ENCODE data around the gene CATSPER4. TPM values are rescaled to one million over a fixed set of nuclear protein-coding genes. Genes with fewer than 3 reads are reported as not detected.
A peak's percentile ranks its signal among the peaks of the same experiment; 100 is the strongest.

Gene CATSPER4
- total and polyA plus RNA-seq, 2 experiments from 2014 or later = 0.31 TPM; not detected in 1

- Histone ChIP-seq H3K27ac (ENCODE audit: low read depth) (no peak overlapping the region), H3F3A (replicated peaks; ENCODE audit: low read depth) (peaks cover 9% of the 10 kb centered on the region; the same call in 1 of the 2 replicates), H3K4me1 (ENCODE audit: insufficient read depth) (peaks cover 41% of the 10 kb centered on the region), H3K79me2 (replicated peaks; ENCODE audit: insufficient read depth) (no peaks in the 10 kb centered on the region), H3K4me3 (peak overlapping the region; percentile 65), H3K4me2 (peak overlapping the region; percentile 87), H3K36me3 (ENCODE audit: insufficient read depth) (no peaks in the 10 kb centered on the region), H2AFZ (peak overlapping the region; percentile 88; the same call in 1 of the 2 replicates), H4K20me1 (replicated peaks; ENCODE audit: insufficient read depth) (no peaks in the 10 kb centered on the region), H3K9me2 (ENCODE audit: insufficient read depth) (no peaks in the 10 kb centered on the region), H3K27me3 (ENCODE audit: insufficient read depth) (peaks cover 93% of the 10 kb centered on the region)
- H3K4me1 Mint-ChIP-seq = peaks cover 48% of the 10 kb centered on the region
- H3K9me3 Mint-ChIP-seq = peaks cover 3% of the 10 kb centered on the region; the same call in 1 of the 3 replicates
- peak overlapping the region; percentile 73 for H3K4me3 Mint-ChIP-seq
- DNase-seq (ENCODE audit: low spot score) = no peak
- TF ChIP-seq EZH2 (IDR thresholded peaks at IDR 0.05; ENCODE audit: low read depth, unreplicated experiment) = peak; percentile 74
- no peak for TF ChIP-seq EZH2phosphoT487 (IDR thresholded peaks at IDR 0.05; ENCODE audit: unreplicated experiment)
- H3K27me3 Mint-ChIP-seq (ENCODE audit: insufficient read depth, low read depth, poor library complexity) = peaks cover 73% of the 10 kb centered on the region
- no peak for ATAC-seq
- H3K36me3 Mint-ChIP-seq (ENCODE audit: low read depth) = no peaks in the 10 kb centered on the region
- H3K27ac Mint-ChIP-seq = no peak overlapping the region
Measured at GRCh38 chr1:26162220-26162709, 28.1 kb upstream of the CATSPER4 start.

DNA sequence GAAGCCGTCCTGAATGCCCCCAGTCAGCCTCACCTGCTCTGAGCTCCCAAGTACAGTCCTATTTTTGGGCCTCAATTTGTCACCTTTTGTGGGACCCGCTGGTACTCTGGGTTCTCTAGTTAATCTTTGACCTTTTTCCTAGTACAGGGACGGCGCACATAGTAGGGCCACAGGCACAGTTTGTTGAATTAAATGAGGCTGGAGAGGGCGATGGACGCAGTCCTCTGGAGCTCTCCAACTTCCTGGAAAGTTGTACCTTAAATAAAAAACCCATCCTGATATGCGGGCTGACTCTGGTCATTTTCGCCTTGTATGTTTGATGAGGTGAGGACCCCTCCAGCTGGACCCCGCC, 26.7 kb upstream of the CATSPER4 start:
- H3K4me3 Mint-ChIP-seq = peak overlapping the region; percentile 57
- H3K4me1 ChIP-seq (ENCODE audit: insufficient read depth) = peaks cover 36% of the 10 kb centered on the region
- H3K4me3 ChIP-seq = peak overlapping the region; percentile 71
- H4K20me1 ChIP-seq (replicated peaks; ENCODE audit: insufficient read depth) = no peaks in the 10 kb centered on the region
- H3K27me3 Mint-ChIP-seq (ENCODE audit: insufficient read depth, low read depth, poor library complexity) = peaks cover 68% of the 10 kb centered on the region
- H3K27me3 ChIP-seq (ENCODE audit: insufficient read depth) = peaks cover 80% of the 10 kb centered on the region
- H3K36me3 Mint-ChIP-seq (ENCODE audit: low read depth) = no peaks in the 10 kb centered on the region
- peak overlapping the region; percentile 88; the same call in 1 of the 2 replicates for H2AFZ ChIP-seq
- no peaks in the 10 kb centered on the region for H3K79me2 ChIP-seq (replicated peaks; ENCODE audit: insufficient read depth)
- H3K27ac Mint-ChIP-seq = no peak overlapping the region
- H3K9me3 Mint-ChIP-seq = peaks cover 3% of the 10 kb centered on the region; the same call in 1 of the 3 replicates
- H3K4me2 ChIP-seq = peak overlapping the region; percentile 90
- H3K27ac ChIP-seq (ENCODE audit: low read depth) = no peak overlapping the region
- H3F3A ChIP-seq (replicated peaks; ENCODE audit: low read depth) = peaks cover 9% of the 10 kb centered on the region; the same call in 1 of the 2 replicates
- DNase-seq (ENCODE audit: low spot score) = no peak
- no peak for TF ChIP-seq STAT1 (IDR thresholded peaks at IDR 0.05; ENCODE audit: unreplicated experiment)
- no peak for TF ChIP-seq ZNF462 (CRISPR knock-in tag; IDR thresholded peaks at IDR 0.05)
- TF ChIP-seq, protein P1, sequence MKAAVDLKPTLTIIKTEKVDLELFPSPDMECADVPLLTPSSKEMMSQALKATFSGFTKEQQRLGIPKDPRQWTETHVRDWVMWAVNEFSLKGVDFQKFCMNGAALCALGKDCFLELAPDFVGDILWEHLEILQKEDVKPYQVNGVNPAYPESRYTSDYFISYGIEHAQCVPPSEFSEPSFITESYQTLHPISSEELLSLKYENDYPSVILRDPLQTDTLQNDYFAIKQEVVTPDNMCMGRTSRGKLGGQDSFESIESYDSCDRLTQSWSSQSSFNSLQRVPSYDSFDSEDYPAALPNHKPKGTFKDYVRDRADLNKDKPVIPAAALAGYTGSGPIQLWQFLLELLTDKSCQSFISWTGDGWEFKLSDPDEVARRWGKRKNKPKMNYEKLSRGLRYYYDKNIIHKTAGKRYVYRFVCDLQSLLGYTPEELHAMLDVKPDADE (IDR thresholded peaks at IDR 0.05) = no peak
- TF ChIP-seq EZH2 (IDR thresholded peaks at IDR 0.05; ENCODE audit: low read depth, unreplicated experiment) = no peak
- TF ChIP-seq CREB1 (CRISPR knock-in tag; IDR thresholded peaks at IDR 0.05; ENCODE audit: low read depth) = no peak
- TF ChIP-seq POLR2AphosphoS5 (IDR thresholded peaks at IDR 0.05; ENCODE audit: low read depth) = no peak
- TF ChIP-seq NANOG (IDR thresholded peaks at IDR 0.05; ENCODE audit: borderline replicate concordance) = no peak
- no peak for TF ChIP-seq CTCF (conservative IDR thresholded peaks at IDR 0.05; ENCODE audit: low read depth in 2 of 2)
- ATAC-seq = no peak
- H3K36me3 ChIP-seq (ENCODE audit: insufficient read depth) = no peaks in the 10 kb centered on the region
- no peaks in the 10 kb centered on the region for H3K9me2 ChIP-seq (ENCODE audit: insufficient read depth)
- peaks cover 36% of the 10 kb centered on the region for H3K4me1 Mint-ChIP-seq

Measured in GM23338 (cell line).